Muscle of arm (tissue), 12 donors: ENCODE results near the gene GSTM1. TPM values are rescaled to one million over a fixed set of nuclear protein-coding genes. Genes with fewer than 3 reads are reported as not detected.
"Not testable (repeated sequence)": the region's sequence is repeated elsewhere in the genome, so short reads cannot be mapped to it uniquely, and the experiment has no call there.

ENCODE experiments used
- DNase-seq: peaks from one replicate; pipeline ENCODE4 v3.0.0-alpha.2; 2013
- polyA plus RNA-seq, 12 donors: library from polyadenylated mRNA; unstranded; fragments of 120-200 nt; gene quantifications; one replicate each; pipeline ENCODE4 v1.2.1, GENCODE V29; 2013; ENCODE audit not compliant: insufficient read length in 12 of 12

The GSTM1 gene
- polyA plus RNA-seq, 12 donors = 0.39 to 89.9 (median 48.3) TPM; not detected in 1

DNA sequence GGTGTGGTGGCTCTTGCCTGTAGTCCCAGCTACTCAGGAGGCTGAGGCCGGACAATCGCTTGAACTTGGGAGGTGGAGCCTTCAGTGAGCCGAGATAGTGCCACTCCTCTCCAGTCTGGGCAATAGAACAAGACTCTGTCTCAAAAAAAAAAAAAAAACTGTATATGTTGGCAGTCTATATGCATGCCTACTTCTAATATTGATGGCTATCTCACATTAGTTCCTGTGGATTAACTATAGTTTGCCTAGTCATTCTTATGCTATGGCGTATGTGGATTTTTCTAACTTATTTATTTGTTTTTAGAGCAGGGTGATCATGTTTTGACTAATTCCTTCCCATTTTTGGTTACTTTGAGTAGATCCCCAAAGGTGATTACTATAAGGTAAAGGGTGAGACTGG, 9.4 kb downstream of the GSTM1 start:
- DNase-seq = no peak

DNA sequence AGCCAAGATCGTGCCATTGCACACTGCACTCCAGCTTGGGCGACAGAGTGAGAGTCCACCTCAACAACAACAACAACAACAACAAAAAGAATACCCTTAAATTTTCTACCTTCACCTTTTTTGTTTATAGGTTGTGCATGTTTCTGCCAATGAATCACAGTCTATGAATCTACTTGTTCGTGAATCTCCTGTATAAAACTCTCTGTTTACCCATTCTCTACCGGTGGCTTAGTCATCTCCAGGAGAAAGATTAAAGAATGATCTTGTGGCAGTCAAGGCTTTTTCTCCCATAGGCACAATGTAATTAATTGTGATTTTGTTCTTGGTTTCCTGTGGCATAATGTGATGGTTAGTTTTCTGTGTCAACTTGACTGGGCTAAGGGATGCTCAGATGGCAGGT, 10.2 kb downstream of the GSTM1 start:
- DNase-seq = not testable (repeated sequence)

- DNase-seq = not testable (repeated sequence)
These were observed 15.3 kb downstream of the GSTM1 start for GRCh38 chr1:109702940-109703339.

GRCh38 chr1:109704173-109704572, 16.6 kb downstream of the GSTM1 start:
- no peak for DNase-seq

GRCh38 chr1:109705411-109705810, 17.8 kb downstream of the GSTM1 start:
- no peak for DNase-seq

GRCh38 chr1:109708949-109709348, 21.3 kb downstream of the GSTM1 start:
- not testable (repeated sequence) for DNase-seq

DNA sequence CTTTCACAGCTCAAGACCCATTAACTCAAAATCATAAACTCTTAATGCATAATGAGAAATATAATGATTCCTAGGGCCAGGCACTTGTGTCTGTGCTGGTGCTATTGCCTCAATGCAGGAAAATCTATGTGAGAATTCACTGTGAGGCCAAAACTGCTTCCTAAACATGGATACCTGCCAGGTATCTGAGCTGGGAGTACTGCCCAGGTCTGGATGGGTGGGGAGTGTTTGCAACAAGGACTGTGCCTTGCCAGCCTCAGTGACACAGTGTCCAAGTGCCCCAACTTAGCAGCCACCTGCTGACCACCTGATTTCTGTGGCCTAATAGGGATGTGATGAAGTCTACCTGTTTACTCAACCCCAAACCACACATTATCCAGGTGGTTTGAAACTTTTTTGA, 22.2 kb downstream of the GSTM1 start:
- not testable (repeated sequence) for DNase-seq

GRCh38 chr1:109711593-109712320, 24.1 kb downstream of the GSTM1 start, which contains the start of gene GSTM5:
GSTM5 (plus strand) TSS chr1:109712251; CDS start chr1:109712313, 62 bp downstream.
- DNase-seq = peak; percentile 54

DNA sequence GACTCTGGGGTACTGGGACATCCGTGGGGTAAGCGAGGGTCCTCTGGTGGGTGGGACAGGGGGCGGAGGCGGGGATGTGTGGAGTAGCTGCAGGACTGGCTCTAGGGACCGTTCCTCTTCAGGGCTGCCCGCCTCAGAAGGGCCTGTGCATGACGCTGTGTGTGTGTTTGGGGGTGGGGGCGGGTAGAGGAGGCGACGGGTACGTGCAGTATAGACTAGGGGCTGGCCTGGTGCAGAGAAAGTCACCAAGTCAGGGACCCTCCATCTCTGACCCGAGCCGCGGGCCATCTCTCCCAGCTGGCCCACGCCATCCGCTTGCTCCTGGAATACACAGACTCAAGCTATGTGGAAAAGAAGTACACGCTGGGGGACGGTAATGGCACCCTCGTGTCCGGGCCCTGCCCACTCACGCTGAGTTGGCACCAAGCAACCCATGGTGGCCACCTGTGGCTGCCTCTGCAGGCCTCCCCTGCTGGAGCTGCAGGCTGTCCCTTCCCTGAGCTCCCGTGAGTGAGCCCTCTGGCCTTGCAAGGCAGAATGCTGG, 24.8 kb downstream of the GSTM1 start:
- DNase-seq = no peak

GRCh38 chr1:109713636-109714035, 26.0 kb downstream of the GSTM1 start:
- no peak for DNase-seq

DNA sequence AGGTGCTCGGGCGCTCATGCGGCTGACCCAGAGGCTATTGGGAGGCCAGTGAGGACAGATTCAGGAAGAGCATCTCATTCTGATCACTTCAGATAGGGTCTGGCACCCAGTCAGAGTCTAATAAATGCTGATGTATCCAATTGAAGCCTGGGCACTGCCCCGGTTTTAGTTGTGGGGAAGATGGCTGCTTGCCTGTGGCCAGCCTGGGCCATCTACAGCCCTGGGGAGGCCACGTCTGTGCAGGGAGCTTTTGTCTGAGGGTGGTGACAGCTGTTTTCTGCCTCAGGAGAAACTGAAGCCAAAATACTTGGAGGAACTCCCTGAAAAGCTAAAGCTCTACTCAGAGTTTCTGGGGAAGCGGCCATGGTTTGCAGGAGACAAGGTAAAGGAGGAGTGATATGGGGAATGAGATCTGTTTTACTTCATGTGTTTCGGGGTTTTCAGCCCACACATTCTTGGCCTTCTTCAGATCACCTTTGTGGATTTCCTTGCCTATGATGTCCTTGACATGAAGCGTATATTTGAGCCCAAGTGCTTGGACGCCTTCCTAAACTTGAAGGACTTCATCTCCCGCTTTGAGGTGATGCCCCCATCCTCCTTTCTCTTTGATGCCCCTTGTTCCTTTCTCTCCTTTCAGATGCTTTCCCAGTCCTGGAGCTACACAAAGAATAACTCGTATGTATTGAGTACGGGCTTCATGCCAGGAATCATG, 27.2 kb downstream of the GSTM1 start:
- no peak for DNase-seq

DNA sequence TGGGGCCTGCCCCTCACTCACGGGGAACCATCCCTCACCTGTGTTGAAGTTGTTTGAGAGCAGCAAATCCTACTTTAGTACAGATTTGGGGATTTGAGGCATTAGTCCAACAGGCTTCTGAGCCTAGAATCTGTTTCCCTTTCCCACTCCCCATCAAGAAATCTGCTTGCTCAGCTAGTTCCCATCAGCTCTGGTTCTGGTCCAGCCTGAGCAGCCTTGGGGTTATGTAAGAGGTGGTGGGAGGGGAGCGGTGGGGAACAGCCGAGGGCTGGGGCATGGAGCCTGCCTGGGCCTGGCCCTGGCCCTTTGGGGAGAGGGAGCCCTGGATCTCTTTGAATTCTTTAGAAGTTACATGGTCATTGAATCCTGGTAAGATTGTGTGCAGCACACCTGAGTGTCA, 28.5 kb downstream of the GSTM1 start:
- DNase-seq = no peak

DNA sequence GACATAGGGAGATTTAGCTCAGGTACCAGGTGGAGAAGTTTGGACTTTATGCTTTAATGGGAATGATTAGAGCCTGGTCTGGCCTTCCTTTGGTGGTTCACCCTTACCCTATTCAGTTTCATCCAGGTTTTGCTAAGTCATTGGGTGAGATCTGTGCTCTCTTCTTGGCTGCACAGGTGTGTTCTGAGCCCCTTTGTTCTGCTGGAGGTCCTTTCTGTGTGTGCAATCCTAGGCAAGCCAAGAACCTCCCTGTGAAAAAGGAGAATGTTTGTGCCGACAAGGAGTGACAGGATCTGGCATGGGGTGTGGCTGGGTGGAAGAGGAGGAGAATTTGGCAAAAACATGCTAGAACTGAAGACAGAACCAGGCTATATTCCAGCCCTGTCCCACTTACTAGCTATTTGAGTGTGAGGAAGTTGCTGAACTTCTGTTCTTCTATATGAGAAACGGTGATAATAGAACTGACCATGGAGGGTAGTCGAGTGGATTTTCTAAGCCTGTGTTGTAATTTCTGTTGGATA, 29.0 kb downstream of the GSTM1 start:
- DNase-seq = no peak

DNA sequence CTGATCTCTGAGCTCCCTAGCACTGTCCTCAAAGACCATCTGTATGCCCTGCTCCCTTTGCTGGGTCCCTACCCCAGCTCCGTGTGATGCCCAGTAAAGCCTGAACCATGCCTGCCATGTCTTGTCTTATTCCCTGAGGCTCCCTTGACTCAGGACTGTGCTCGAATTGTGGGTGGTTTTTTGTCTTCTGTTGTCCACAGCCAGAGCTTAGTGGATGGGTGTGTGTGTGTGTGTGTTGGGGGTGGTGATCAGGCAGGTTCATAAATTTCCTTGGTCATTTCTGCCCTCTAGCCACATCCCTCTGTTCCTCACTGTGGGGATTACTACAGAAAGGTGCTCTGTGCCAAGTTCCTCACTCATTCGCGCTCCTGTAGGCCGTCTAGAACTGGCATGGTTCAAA, 30.1 kb downstream of the GSTM1 start:
- DNase-seq = no peak

DNA sequence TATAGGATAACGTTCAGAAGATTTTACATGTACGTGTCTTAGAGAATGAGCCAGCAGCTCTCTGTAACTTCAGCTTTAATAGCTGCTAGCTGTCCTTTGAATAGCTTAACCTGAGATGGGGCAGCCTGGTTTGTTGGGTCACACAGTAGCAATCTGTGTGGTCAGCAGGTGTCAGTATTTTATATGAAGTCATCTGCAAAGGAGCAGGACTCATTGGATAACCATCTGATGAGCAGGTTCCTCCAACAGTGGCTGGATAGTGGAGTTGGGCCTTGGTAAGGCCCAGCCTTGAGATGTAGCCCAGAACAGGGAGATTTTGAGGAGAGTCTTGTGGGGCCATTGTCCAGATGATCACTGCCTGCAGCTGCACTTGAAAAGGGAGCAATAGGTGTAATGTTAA, 30.9 kb downstream of the GSTM1 start:
- DNase-seq = no peak

- DNase-seq = no peak
These were observed 31.8 kb downstream of the GSTM1 start for GRCh38 chr1:109719337-109719837.

GRCh38 chr1:109721042-109721441, 33.4 kb downstream of the GSTM1 start:
- no peak for DNase-seq

- DNase-seq = no peak
These were observed 34.4 kb downstream of the GSTM1 start for GRCh38 chr1:109721971-109722370.

- no peak for DNase-seq
These were observed 35.5 kb downstream of the GSTM1 start for GRCh38 chr1:109722908-109723691.

- DNase-seq = no peak
These were observed 37.3 kb downstream of the GSTM1 start for GRCh38 chr1:109724933-109725332.

DNA sequence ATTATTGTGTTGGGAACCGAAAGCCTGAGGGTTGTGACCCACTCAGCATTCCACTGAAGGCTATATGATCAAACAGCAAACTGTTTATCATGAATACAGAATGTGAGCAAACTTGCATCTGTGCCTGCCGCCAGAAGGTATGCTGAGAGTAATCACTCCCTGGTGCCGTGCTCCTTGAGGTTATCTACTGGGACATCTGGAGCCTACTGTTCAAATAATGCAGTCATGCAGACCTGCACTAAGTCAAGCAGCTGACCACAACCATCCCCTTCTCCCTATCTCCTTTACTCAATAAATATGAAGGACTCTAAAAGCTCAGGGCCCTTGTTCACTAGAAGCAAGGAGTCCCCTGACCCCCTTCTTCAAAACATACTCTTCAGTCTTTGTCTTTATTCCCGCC, 37.9 kb downstream of the GSTM1 start:
- no peak for DNase-seq

DNA sequence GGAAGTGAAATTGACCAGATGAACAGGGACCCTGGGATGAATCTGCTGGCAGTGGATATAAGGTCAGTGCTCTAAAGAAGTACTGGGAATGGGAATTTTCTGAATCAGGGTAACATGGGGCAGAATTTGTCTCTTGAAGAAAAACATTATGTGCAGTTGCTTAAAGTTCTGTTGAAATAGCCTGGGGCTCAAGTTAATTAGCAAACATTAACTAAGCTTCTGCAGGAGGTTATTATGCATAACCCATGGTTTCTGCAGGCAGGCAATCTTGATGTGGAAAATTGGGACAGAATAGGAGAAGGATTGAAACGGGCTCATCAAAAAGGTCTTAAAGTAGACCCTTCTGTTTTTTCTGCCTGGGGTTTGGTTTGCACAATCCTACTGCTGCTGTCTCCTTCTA, 38.4 kb downstream of the GSTM1 start:
- DNase-seq = no peak
